Lower leg skin (tissue), 3 donors: ENCODE measurements around the gene PIP5K1B.

Experiments used
- CTCF ChIP-seq, 3 donors: fragments of 450-650 bp; IDR thresholded peaks; one replicate each; pipeline ENCODE4 v1.5.1; 2016; ENCODE audit warnings: antibody characterized with exemption in 3 of 3, mild to moderate bottlenecking in 3 of 3, moderate library complexity in 2 of 3
- POLR2A ChIP-seq, 2 donors: fragments of 450-650 bp; IDR thresholded peaks; one replicate each; pipeline ENCODE4 v1.6.1; 2016 to 2017; ENCODE audit warnings: antibody characterized with exemption in 2 of 2, mild to moderate bottlenecking in 1 of 2, moderate library complexity in 1 of 2

GRCh38 chr9:68732405-68733020, 27.5 kb downstream of the PIP5K1B start:
- TF ChIP-seq CTCF (IDR thresholded peaks at IDR 0.05) (no peak), POLR2A (IDR thresholded peaks at IDR 0.05) (no peak)
